HCT116 (cell line): ENCODE measurements around the gene LY6G5B. TPM values are rescaled to one million over a fixed set of nuclear protein-coding genes. Genes with fewer than 3 reads are reported as not detected.
A peak's percentile ranks its signal among the peaks of the same experiment; 100 is the strongest.

Source experiments
- ATAC-seq: fragments of 200-7000 bp; cut with Tn5 transposase; 2 replicates; pipeline ENCODE4 v1.9.1; 2020; ENCODE audit warnings: mild to moderate bottlenecking, moderate library complexity
- BruUV-seq: library from RNA; stranded (reverse); fragments of 400-500 nt; replicated peaks from 2 replicates; lab custom pipeline; 2021; lab: Mats Ljungman, UMichigan
- CTCF ChIA-PET: fragments of 300-600 bp; sonication (Branson Sonifier 250); formaldehyde crosslinking; loops from one replicate; lab custom pipeline; 2021; ENCODE audit warnings: antibody characterized with exemption; lab: Charles Lee
- POLR2A ChIA-PET: fragments of 300-600, 350-600 bp; sonication (Branson Sonifier 250); formaldehyde crosslinking; loops from one replicate; lab custom pipeline; 2021; ENCODE audit warnings: antibody characterized with exemption; lab: Charles Lee
- RAD21 ChIA-PET, 2 experiments: fragments of 300-600 bp; sonication (Branson Sonifier 250); formaldehyde crosslinking; loops; one replicate each; lab custom pipeline; 2023; ENCODE audit warnings: low total read pairs in 2 of 2; ENCODE audit not compliant: uncharacterized antibody in 2 of 2, unreplicated experiment in 2 of 2, low non-redundant PET in 1 of 2; lab: Charles Lee
- DNase-seq: peaks from one replicate; pipeline ENCODE4 v3.0.0-alpha.2; 2010; ENCODE audit warnings: low read depth, low spot score
- H2AFZ ChIP-seq: fragments of 200-600 bp; shearing (Covaris generic), sonication (generic); 2 replicates; pipeline ENCODE4 v1.6.1; 2017; ENCODE audit warnings: low read depth, mixed run types, mixed read lengths, antibody characterized with exemption, low read length; ENCODE audit not compliant: poor library complexity, severe bottlenecking
- H3K27ac ChIP-seq: 2 replicates; pipeline ENCODE4 v1.5.1; 2012; ENCODE audit warnings: low read depth, low read length
- H3K27me3 ChIP-seq: fragments of 200-600 bp; sonication (generic); 2 replicates; pipeline ENCODE4 v1.6.1; 2016; ENCODE audit warnings: mixed run types, low read length, mixed read lengths; ENCODE audit not compliant: insufficient read depth
- H3K36me3 ChIP-seq, 2 experiments: fragments of 200-500 bp in 1 of 2; fragments of 200-600 bp in 1 of 2; sonication (Bioruptor generic) in 1 of 2; sonication (generic) in 1 of 2; 2 replicates each; pipeline versions ENCODE4 v1.5.1 to v1.6.1; 2014 to 2016; ENCODE audit warnings: low read length in 2 of 2, inconsistent platforms in 1 of 2, mixed read lengths in 1 of 2, mixed run types in 1 of 2; ENCODE audit not compliant: insufficient read depth in 2 of 2, control insufficient read depth in 1 of 2
- H3K4me1 ChIP-seq, 2 experiments: fragments of 200-600 bp in 1 of 2; sonication (generic) in 1 of 2; 2 replicates each; pipeline versions ENCODE4 v1.5.1 to v1.6.1; 2012 to 2017; ENCODE audit warnings: low read length in 2 of 2, inconsistent platforms in 1 of 2, mild to moderate bottlenecking in 1 of 2, mixed read lengths in 1 of 2, mixed run types in 1 of 2, moderate library complexity in 1 of 2; ENCODE audit not compliant: insufficient read depth in 2 of 2, control insufficient read depth in 1 of 2
- H3K4me2 ChIP-seq: fragments of 200-600 bp; sonication (generic); 2 replicates; pipeline ENCODE4 v1.6.1; 2017; ENCODE audit warnings: mixed run types, low read length, mixed read lengths
- H3K4me3 ChIP-seq, 2 experiments: fragments of 200-600 bp in 1 of 2; sonication (generic) in 1 of 2; replicated peaks in 1 of 2; 2 replicates each; pipeline ENCODE4 v1.5.1; 2011 to 2016; ENCODE audit warnings: low read length in 2 of 2, control low read depth in 1 of 2, low read depth in 1 of 2, mild to moderate bottlenecking in 1 of 2, mixed read lengths in 1 of 2, mixed run types in 1 of 2
- H3K79me2 ChIP-seq: fragments of 200-600 bp; sonication (generic); 2 replicates; pipeline ENCODE4 v1.6.1; 2017; ENCODE audit warnings: mild to moderate bottlenecking, mixed run types, low read length, moderate library complexity, mixed read lengths; ENCODE audit not compliant: insufficient read depth
- H3K9ac ChIP-seq: fragments of 200-600 bp; sonication (generic); 2 replicates; pipeline ENCODE4 v1.6.1; 2016; ENCODE audit warnings: low read length, mixed read lengths
- H3K9me2 ChIP-seq: fragments of 200-600 bp; sonication (generic), shearing (Covaris generic); 2 replicates; pipeline ENCODE4 v1.6.1; 2017; ENCODE audit warnings: mixed run types, mild to moderate bottlenecking, moderate library complexity; ENCODE audit not compliant: insufficient read depth
- H3K9me3 ChIP-seq, 2 experiments: fragments of 200-500 bp in 1 of 2; fragments of 200-600 bp in 1 of 2; sonication (Bioruptor generic) in 1 of 2; sonication (generic) in 1 of 2; 2 replicates each; pipeline ENCODE4 v1.6.1; 2014 to 2017; ENCODE audit warnings: low read length in 2 of 2, mixed read lengths in 2 of 2, inconsistent platforms in 1 of 2, low read depth in 1 of 2, mild to moderate bottlenecking in 1 of 2, mixed run types in 1 of 2, moderate library complexity in 1 of 2; ENCODE audit not compliant: control insufficient read depth in 1 of 2, insufficient read depth in 1 of 2
- H4K20me1 ChIP-seq: fragments of 200-600 bp; sonication (generic), shearing (Covaris generic); 2 replicates; pipeline ENCODE4 v1.6.1; 2017; ENCODE audit warnings: mixed run types, mild to moderate bottlenecking, moderate library complexity; ENCODE audit not compliant: insufficient read depth
- ATF3 ChIP-seq: IDR thresholded peaks from 2 replicates; pipeline ENCODE4 v1.6.1; 2012
- CBX3 ChIP-seq: IDR thresholded peaks from 2 replicates; pipeline ENCODE4 v1.6.1; 2012; ENCODE audit warnings: low read depth
- EZH2 ChIP-seq: fragments of 200-600 bp; sonication (generic); IDR thresholded peaks from 2 replicates; pipeline ENCODE4 v1.6.1; 2017; ENCODE audit warnings: antibody characterized with exemption, mixed run types
- EZH2phosphoT487 ChIP-seq: fragments of 200-600 bp; IDR thresholded peaks from 2 replicates; pipeline ENCODE4 v1.6.1; 2018; ENCODE audit warnings: antibody characterized with exemption, borderline replicate concordance
- FOSL1 ChIP-seq: IDR thresholded peaks from 2 replicates; pipeline ENCODE4 v1.6.1; 2012; ENCODE audit warnings: low read depth
- RAD21 ChIP-seq: IDR thresholded peaks from 2 replicates; pipeline ENCODE4 v1.6.1; 2012; ENCODE audit warnings: low read depth, mild to moderate bottlenecking
- REST ChIP-seq: IDR thresholded peaks from 2 replicates; pipeline ENCODE4 v1.6.1; 2012; ENCODE audit warnings: low read depth
- SP1 ChIP-seq: IDR thresholded peaks from 2 replicates; pipeline ENCODE4 v1.6.1; 2012; ENCODE audit warnings: low read depth
- TCF7L2 ChIP-seq: IDR thresholded peaks from 2 replicates; pipeline ENCODE4 v1.7.0; 2011; ENCODE audit warnings: borderline replicate concordance, inconsistent platforms; ENCODE audit not compliant: insufficient read depth, insufficient read length; ENCODE audit errors: extremely low read depth
- ZBTB33 ChIP-seq: IDR thresholded peaks from 2 replicates; pipeline ENCODE4 v1.6.1; 2011; ENCODE audit warnings: mild to moderate bottlenecking, low read length, moderate library complexity; ENCODE audit not compliant: insufficient replicate concordance; ENCODE audit errors: extremely low read depth
- ZFX ChIP-seq: fragments of 450-650 bp; IDR thresholded peaks from 2 replicates; pipeline ENCODE4 v1.6.1; 2017
- intact Hi-C: fragments of 100-400 bp; cut with micrococcal nuclease; formaldehyde crosslinking; loops from 2 replicates; pipeline ENCODE4 v1.10.0; 2022
- total RNA-seq: library from RNA; stranded (reverse); gene quantifications from one replicate; pipeline ENCODE4 v1.2.1, GENCODE V29; 2021; ENCODE audit not compliant: unreplicated experiment

The LY6G5B gene
- total RNA-seq, 1 experiment from 2014 or later, result 15.4 TPM

GRCh38 chr6:31634969-31635575, 34.7 kb upstream of the LY6G5B start:
- H3K4me1 ChIP-seq, result no peaks in the 10 kb centered on the region
- no peak overlapping the region for H2AFZ ChIP-seq
- H3K27me3 ChIP-seq, result no peaks in the 10 kb centered on the region
- peaks cover 45 to 73% of the 10 kb centered on the region in 2 experiments for H3K36me3 ChIP-seq
- POLR2A ChIA-PET, result no interaction called here
- RAD21 ChIA-PET, result no interaction called here
- H3K9me2 ChIP-seq, result no peaks in the 10 kb centered on the region
- H3K4me2 ChIP-seq, result no peak overlapping the region
- ATAC-seq (no peak), DNase-seq (no peak)
- H3K9ac ChIP-seq, result no peak overlapping the region
- no peaks in the 10 kb centered on the region for H3K9me3 ChIP-seq
- peaks cover 42% of the 10 kb centered on the region; the same call in 1 of the 2 replicates for H3K79me2 ChIP-seq
- H3K27ac ChIP-seq, result no peak overlapping the region
- intact Hi-C loops, result no loop called here
- H3K4me3 ChIP-seq, result no peak overlapping the region
- TF ChIP-seq SP1, result no peak
- no peak for TF ChIP-seq ZBTB33
- TF ChIP-seq RAD21, result no peak
- no peak for TF ChIP-seq CBX3
- CTCF ChIA-PET, result no interaction called here
- no peaks in the 10 kb centered on the region for H4K20me1 ChIP-seq
- BruUV-seq, result no TSS peak

- TF ChIP-seq RAD21, result no peak
- TF ChIP-seq EZH2, result no peak
- no peak for TF ChIP-seq TCF7L2
- no peak for TF ChIP-seq EZH2phosphoT487
- no peak for TF ChIP-seq REST
- TF ChIP-seq ATF3, result no peak
- no peak for TF ChIP-seq ZFX
- TF ChIP-seq FOSL1, result no peak
- TF ChIP-seq, all 23 proteins: peak for 0
- H3K4me2 ChIP-seq, result no peak overlapping the region
These were observed 32.8 kb upstream of the LY6G5B start for GRCh38 chr6:31636698-31637596.

More at GRCh38 chr6:31636698-31637596, 32.8 kb upstream of the LY6G5B start:
- no peak for ATAC-seq
- CTCF ChIA-PET, result no interaction called here
- RAD21 ChIA-PET, result no interaction called here
- H3K4me1 ChIP-seq, result no peaks in the 10 kb centered on the region
- peaks cover 24% of the 10 kb centered on the region; the same call in 1 of the 2 replicates for H3K79me2 ChIP-seq
- intact Hi-C loops, result no loop called here
- no peaks in the 10 kb centered on the region for H3K27me3 ChIP-seq
- H3K4me3 ChIP-seq, result no peak overlapping the region
- peaks cover 41 to 67% of the 10 kb centered on the region in 2 experiments; a peak in 3 of 4 replicates for H3K36me3 ChIP-seq
- TSS peak; percentile 19 for BruUV-seq
- H2AFZ ChIP-seq, result no peak overlapping the region
- H3K27ac ChIP-seq, result no peak overlapping the region
- H3K9me3 ChIP-seq, result no peaks in the 10 kb centered on the region
- H3K9me2 ChIP-seq, result no peaks in the 10 kb centered on the region
- POLR2A ChIA-PET, result no interaction called here
- H4K20me1 ChIP-seq, result no peaks in the 10 kb centered on the region
- no peak overlapping the region for H3K9ac ChIP-seq
- no peak for DNase-seq
